ENCODE results near the gene EBP. TPM values are rescaled to one million over a fixed set of nuclear protein-coding genes. Genes with fewer than 3 reads are reported as not detected.

EBP gene
- total and polyA plus RNA-seq, 9 of the 15 experiments (the other 6 are each of a cell fraction or from before 2014, with no cell fraction given), result 228 to 987 (median 274) TPM

- TF ChIP-seq, protein P1, sequence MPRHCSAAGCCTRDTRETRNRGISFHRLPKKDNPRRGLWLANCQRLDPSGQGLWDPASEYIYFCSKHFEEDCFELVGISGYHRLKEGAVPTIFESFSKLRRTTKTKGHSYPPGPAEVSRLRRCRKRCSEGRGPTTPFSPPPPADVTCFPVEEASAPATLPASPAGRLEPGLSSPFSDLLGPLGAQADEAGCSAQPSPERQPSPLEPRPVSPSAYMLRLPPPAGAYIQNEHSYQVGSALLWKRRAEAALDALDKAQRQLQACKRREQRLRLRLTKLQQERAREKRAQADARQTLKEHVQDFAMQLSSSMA (CRISPR knock-in tag; IDR thresholded peaks at IDR 0.05), result no peak
- no peak; the same call in 1 of the 2 replicates for TF ChIP-seq TEAD4 (IDR thresholded peaks at IDR 0.05; ENCODE audit: low read length)
- TF ChIP-seq TEAD4 (CRISPR knock-in tag; IDR thresholded peaks at IDR 0.05; ENCODE audit: borderline replicate concordance), result no peak
- no peak for TF ChIP-seq ZC3H8 (IDR thresholded peaks at IDR 0.05)
- TF ChIP-seq SRSF9 (IDR thresholded peaks at IDR 0.05; ENCODE audit: borderline replicate concordance, low read depth, low read length), result no peak
- TF ChIP-seq, protein P2, sequence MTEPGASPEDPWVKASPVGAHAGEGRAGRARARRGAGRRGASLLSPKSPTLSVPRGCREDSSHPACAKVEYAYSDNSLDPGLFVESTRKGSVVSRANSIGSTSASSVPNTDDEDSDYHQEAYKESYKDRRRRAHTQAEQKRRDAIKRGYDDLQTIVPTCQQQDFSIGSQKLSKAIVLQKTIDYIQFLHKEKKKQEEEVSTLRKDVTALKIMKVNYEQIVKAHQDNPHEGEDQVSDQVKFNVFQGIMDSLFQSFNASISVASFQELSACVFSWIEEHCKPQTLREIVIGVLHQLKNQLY (CRISPR knock-in tag; conservative IDR thresholded peaks at IDR 0.05), result no peak
- no peak for TF ChIP-seq ELK3 (CRISPR knock-in tag; IDR thresholded peaks at IDR 0.05)
- no peak for TF ChIP-seq ZNF830 (CRISPR knock-in tag; IDR thresholded peaks at IDR 0.05)
- TF ChIP-seq ARHGAP35 (IDR thresholded peaks at IDR 0.05; ENCODE audit: partially characterized antibody), result no peak
- no peak for TF ChIP-seq BRF1 (IDR thresholded peaks at IDR 0.05; ENCODE audit: borderline replicate concordance, extremely low read depth, insufficient read length)
- 0 out of 2 replicates have a peak, but pooled peaks have one; percentile 29 for TF ChIP-seq ETS1 (conservative IDR thresholded peaks at IDR 0.05; ENCODE audit: control insufficient read depth, low read depth, low read length)
- TF ChIP-seq, protein P3, sequence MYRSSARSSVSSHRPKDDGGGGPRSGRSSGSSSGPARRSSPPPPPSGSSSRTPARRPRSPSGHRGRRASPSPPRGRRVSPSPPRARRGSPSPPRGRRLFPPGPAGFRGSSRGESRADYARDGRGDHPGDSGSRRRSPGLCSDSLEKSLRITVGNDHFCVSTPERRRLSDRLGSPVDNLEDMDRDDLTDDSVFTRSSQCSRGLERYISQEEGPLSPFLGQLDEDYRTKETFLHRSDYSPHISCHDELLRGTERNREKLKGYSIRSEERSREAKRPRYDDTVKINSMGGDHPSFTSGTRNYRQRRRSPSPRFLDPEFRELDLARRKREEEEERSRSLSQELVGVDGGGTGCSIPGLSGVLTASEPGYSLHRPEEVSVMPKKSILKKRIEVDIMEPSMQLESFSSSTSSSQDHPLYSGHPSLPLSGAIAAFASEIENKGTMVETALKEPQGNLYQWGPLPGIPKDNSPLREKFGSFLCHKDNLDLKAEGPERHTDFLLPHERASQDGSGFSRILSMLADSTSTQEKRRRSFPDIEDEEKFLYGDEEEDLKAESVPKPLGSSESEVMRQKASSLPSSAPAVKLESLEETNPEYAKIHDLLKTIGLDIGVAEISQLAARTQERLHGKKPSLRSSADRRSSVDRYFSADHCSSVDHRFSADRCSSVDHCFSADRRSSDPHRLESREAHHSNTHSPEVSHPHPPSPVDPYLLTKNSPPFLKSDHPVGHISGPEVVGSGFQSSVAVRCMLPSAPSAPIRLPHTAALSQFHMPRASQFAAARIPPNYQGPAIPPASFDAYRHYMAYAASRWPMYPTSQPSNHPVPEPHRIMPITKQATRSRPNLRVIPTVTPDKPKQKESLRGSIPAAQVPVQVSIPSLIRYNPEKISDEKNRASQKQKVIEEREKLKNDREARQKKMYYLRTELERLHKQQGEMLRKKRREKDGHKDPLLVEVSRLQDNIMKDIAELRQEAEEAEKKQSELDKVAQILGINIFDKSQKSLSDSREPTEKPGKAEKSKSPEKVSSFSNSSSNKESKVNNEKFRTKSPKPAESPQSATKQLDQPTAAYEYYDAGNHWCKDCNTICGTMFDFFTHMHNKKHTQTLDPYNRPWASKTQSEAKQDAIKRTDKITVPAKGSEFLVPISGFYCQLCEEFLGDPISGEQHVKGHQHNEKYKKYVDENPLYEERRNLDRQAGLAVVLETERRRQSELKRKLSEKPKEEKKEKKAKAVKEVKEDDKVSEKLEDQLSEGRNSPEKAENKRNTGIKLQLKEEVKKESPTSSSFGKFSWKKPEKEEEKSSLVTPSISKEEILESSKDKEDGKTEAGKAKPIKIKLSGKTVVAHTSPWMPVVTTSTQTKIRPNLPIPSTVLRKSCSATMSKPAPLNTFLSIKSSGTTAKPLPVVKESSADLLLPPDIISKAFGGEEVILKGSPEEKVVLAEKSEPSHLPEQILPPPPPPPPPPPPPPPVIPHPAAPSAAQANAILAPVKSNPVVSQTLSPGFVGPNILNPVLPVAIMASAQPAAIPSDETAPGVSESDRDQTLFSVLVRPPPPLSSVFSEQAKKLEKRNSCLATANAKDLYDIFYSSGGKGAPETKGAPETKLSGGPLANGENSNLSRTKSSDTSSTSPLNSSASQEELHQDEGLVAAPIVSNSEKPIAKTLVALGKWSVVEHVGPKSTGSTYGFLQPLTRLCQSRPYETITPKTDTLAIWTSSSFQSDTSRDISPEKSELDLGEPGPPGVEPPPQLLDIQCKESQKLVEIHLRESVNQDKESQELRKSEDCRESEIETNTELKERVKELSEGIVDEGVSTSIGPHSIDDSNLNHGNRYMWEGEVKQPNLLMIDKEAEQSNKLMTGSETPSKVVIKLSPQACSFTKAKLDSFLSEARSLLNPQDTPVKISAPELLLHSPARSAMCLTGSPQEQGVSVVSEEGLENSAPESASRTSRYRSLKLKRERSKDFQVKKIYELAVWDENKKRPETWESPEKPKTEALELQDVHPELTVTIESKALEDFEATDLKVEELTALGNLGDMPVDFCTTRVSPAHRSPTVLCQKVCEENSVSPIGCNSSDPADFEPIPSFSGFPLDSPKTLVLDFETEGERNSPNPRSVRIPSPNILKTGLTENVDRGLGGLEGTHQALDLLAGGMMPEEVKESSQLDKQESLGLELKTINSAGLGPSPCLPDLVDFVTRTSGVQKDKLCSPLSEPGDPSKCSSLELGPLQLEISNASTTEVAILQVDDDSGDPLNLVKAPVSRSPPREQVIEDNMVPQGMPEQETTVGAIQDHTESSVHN (IDR thresholded peaks at IDR 0.05; ENCODE audit: borderline replicate concordance in 1 of 2, low read depth in 1 of 2), result no peak
- TF ChIP-seq CSDE1 (IDR thresholded peaks at IDR 0.05), result no peak
- TF ChIP-seq DMBX1 (CRISPR knock-in tag; IDR thresholded peaks at IDR 0.05; ENCODE audit: borderline replicate concordance), result no peak
- peak; percentile 68 for TF ChIP-seq EGR1 (conservative IDR thresholded peaks at IDR 0.05)
Observed at GRCh38 chrX:48521353-48522243, at the start of gene EBP (continued).
